Testis (tissue), 3 donors: ENCODE measurements around the gene CINP. TPM values are rescaled to one million over a fixed set of nuclear protein-coding genes. Genes with fewer than 3 reads are reported as not detected.

Experiments used
- DNase-seq: peaks from one replicate; pipeline ENCODE4 v3.0.0-alpha.2; 2019
- H3K27ac ChIP-seq, 2 donors: fragments of 200-600 bp; sonication (generic); one replicate each; pipeline ENCODE4 v1.5.1; 2019
- H3K27me3 ChIP-seq: fragments of 200-600 bp; sonication (generic); one replicate; pipeline ENCODE4 v1.5.1; 2019
- H3K36me3 ChIP-seq: fragments of 200-600 bp; sonication (generic); one replicate; pipeline ENCODE4 v1.5.1; 2017; ENCODE audit warnings: low read depth; ENCODE audit errors: missing control alignments
- H3K4me1 ChIP-seq: fragments of 200-600 bp; sonication (generic); one replicate; pipeline ENCODE4 v1.5.1; 2019
- H3K4me3 ChIP-seq, 2 donors: fragments of 200-600 bp; sonication (generic); one replicate each; pipeline ENCODE4 v1.5.1; 2017 to 2019
- H3K9me3 ChIP-seq: fragments of 200-600 bp; sonication (generic); one replicate; pipeline ENCODE4 v1.5.1; 2017
- CTCF ChIP-seq, 3 experiments: fragments of 450-650 bp in 2 of 3; fragments of 200-600 bp in 1 of 3; sonication (generic) in 1 of 3; IDR thresholded peaks; one replicate each; pipeline ENCODE4 v1.5.1; 2016 to 2019; ENCODE audit warnings: antibody characterized with exemption in 3 of 3, mild to moderate bottlenecking in 2 of 3, moderate library complexity in 1 of 3
- POLR2A ChIP-seq: fragments of 450-650 bp; IDR thresholded peaks from one replicate; pipeline ENCODE4 v1.6.1; 2017; ENCODE audit warnings: antibody characterized with exemption, mild to moderate bottlenecking, moderate library complexity
- WGBS, 2 donors: methylation state at CpG; one replicate each; pipeline ENCODE4 v1.1.5; 2018; 5-methylcytosine and 5-hydroxymethylcytosine counted together
- intact Hi-C: fragments of 100-400 bp; cut with DNase I; formaldehyde crosslinking; loops from one replicate; pipeline ENCODE4 v1.15.1; 2023; ENCODE audit warnings: low total_unique reads
- polyA plus RNA-seq: library from polyadenylated mRNA; stranded (reverse); fragments of 350-450 nt; fragmentation: Illumina TruSeq; extraction: RNeasy Lipid Tissue Mini Kit (QIAGEN cat#74804); gene quantifications from one replicate; pipeline ENCODE4 v1.2.3, GENCODE V29; 2014; ENCODE audit warnings: low read depth, low replicate concordance; ENCODE audit not compliant: insufficient read depth
- total RNA-seq, 2 donors: library from RNA; depleted of rRNA; stranded (reverse); fragments of >200 nt; gene quantifications; one replicate each; pipeline ENCODE4 v1.2.3, GENCODE V29; 2016

CINP gene
- total and polyA plus RNA-seq, 3 donors from 2014 or later: 55.1 to 80.6 (median 70.1) TPM

- peaks cover 5% of the 10 kb centered on the region for H3K4me1 ChIP-seq
- no peaks in the 10 kb centered on the region for H3K27me3 ChIP-seq
- TF ChIP-seq POLR2A (no peak), CTCF (IDR thresholded peaks at IDR 0.05) (no peak)
- H3K4me3 ChIP-seq: no peak overlapping the region
- H3K27ac ChIP-seq: peak overlapping the region in 1 of 2 donors; percentile 74
- H3K9me3 ChIP-seq: no peaks in the 10 kb centered on the region
- no peak for DNase-seq
- intact Hi-C loops: no loop called here
- 87 to 94% methylated on average over 2 of the region's 2 CpGs for WGBS, 2 donors
- no peaks in the 10 kb centered on the region for H3K36me3 ChIP-seq
These were observed 26.6 kb upstream of the CINP start for GRCh38 chr14:102389246-102389645.

- intact Hi-C loops: no loop called here
- no peak for DNase-seq
- TF ChIP-seq POLR2A (no peak), CTCF (IDR thresholded peaks at IDR 0.05) (no peak)
These were observed 24.4 kb upstream of the CINP start for GRCh38 chr14:102387086-102387485.

GRCh38 chr14:102378830-102379229 lies 16.1 kb upstream of the CINP start:
- H3K4me1 ChIP-seq: no peaks in the 10 kb centered on the region
- H3K27me3 ChIP-seq: no peaks in the 10 kb centered on the region
- WGBS, 2 donors: 95 to 97% methylated on average over 9 of the region's 9 CpGs
- H3K36me3 ChIP-seq: no peaks in the 10 kb centered on the region
- H3K4me3 ChIP-seq: no peak overlapping the region
- H3K27ac ChIP-seq: no peak overlapping the region
- H3K9me3 ChIP-seq: no peaks in the 10 kb centered on the region
- no peak for TF ChIP-seq CTCF (IDR thresholded peaks at IDR 0.05)
- no peak for TF ChIP-seq POLR2A
- no peak for DNase-seq
- intact Hi-C loops: no loop called here

More at GRCh38 chr14:102387086-102387485, 24.4 kb upstream of the CINP start:
- Histone ChIP-seq H3K9me3 (no peaks in the 10 kb centered on the region), H3K36me3 (no peaks in the 10 kb centered on the region), H3K4me1 (peaks cover 5% of the 10 kb centered on the region), H3K27me3 (no peaks in the 10 kb centered on the region), H3K4me3 (no peak overlapping the region), H3K27ac (no peak overlapping the region)

- TF ChIP-seq POLR2A: no peak
- TF ChIP-seq CTCF (IDR thresholded peaks at IDR 0.05): no peak
- DNase-seq: no peak
- H3K4me1 ChIP-seq: no peaks in the 10 kb centered on the region
- no peaks in the 10 kb centered on the region for H3K36me3 ChIP-seq
- H3K27me3 ChIP-seq: no peaks in the 10 kb centered on the region
- intact Hi-C loops: no loop called here
- no peaks in the 10 kb centered on the region for H3K9me3 ChIP-seq
- no peak overlapping the region for H3K27ac ChIP-seq
- no peak overlapping the region for H3K4me3 ChIP-seq
These were observed 15.0 kb upstream of the CINP start for GRCh38 chr14:102377696-102378095.

GRCh38 chr14:102375119-102375518 lies 12.4 kb upstream of the CINP start:
- H3K4me3 ChIP-seq: no peak overlapping the region
- no peaks in the 10 kb centered on the region for H3K36me3 ChIP-seq
- no peak for TF ChIP-seq CTCF (IDR thresholded peaks at IDR 0.05)
- peaks cover 5% of the 10 kb centered on the region for H3K4me1 ChIP-seq
- DNase-seq: no peak
- no peaks in the 10 kb centered on the region for H3K27me3 ChIP-seq
- no peak overlapping the region for H3K27ac ChIP-seq
- intact Hi-C loops: no loop called here
- H3K9me3 ChIP-seq: no peaks in the 10 kb centered on the region
- WGBS, 2 donors: 95 to 97% methylated on average over 5 of the region's 5 CpGs
